Endothelial cell of umbilical vein (primary cell): ENCODE measurements around the gene KIAA0232. TPM values are rescaled to one million over a fixed set of nuclear protein-coding genes. Genes with fewer than 3 reads are reported as not detected.

Experiments
- BruUV-seq: library from RNA; stranded (reverse); fragments of 400-500 nt; replicated peaks from 2 replicates; lab custom pipeline; 2021; lab: Mats Ljungman, UMichigan
- CTCF ChIA-PET: fragments of 300-600, 350-600 bp; sonication (Branson Sonifier 250); formaldehyde crosslinking; loops from one replicate; lab custom pipeline; 2021; ENCODE audit warnings: antibody characterized with exemption, inconsistent platforms; lab: Charles Lee
- POLR2A ChIA-PET: fragments of 300-600, 350-600 bp; sonication (Branson Sonifier 250); formaldehyde crosslinking; loops from one replicate; lab custom pipeline; 2021; ENCODE audit warnings: antibody characterized with exemption, inconsistent platforms; lab: Charles Lee
- DNase-seq: peaks from one replicate; pipeline ENCODE4 v3.0.0-alpha.2; 2011; ENCODE audit warnings: low read depth, low spot score
- FAIRE-seq: peaks from 2 replicates; lab custom pipeline; 2011; peaks lifted over from hg19 to GRCh38; lab: Jason Lieb, UNC
- H2AFZ ChIP-seq: 2 replicates; pipeline ENCODE4 v1.6.0; 2012; ENCODE audit warnings: low read depth, low read length, control low read depth, inconsistent platforms
- H3K27ac ChIP-seq: 2 replicates; pipeline ENCODE4 v1.5.1; 2011; ENCODE audit warnings: low read depth, mild to moderate bottlenecking, control low read depth, low read length, moderate library complexity; ENCODE audit not compliant: insufficient read depth
- H3K27me3 ChIP-seq, 2 experiments: 2 replicates each; pipeline versions ENCODE4 v1.6.0 to v1.6.1; 2011; ENCODE audit warnings: low read length in 2 of 2, mixed read lengths in 1 of 2; ENCODE audit not compliant: control insufficient read depth in 2 of 2, insufficient read depth in 2 of 2
- H3K36me3 ChIP-seq, 2 experiments: 2 replicates in 1 of 2; 3 replicates in 1 of 2; pipeline ENCODE4 v1.5.1; 2011; ENCODE audit warnings: low read length in 2 of 2, mild to moderate bottlenecking in 1 of 2, moderate library complexity in 1 of 2; ENCODE audit not compliant: control insufficient read depth in 2 of 2, insufficient read depth in 2 of 2; ENCODE audit errors: extremely low read depth in 1 of 2
- H3K4me1 ChIP-seq: 3 replicates; pipeline ENCODE4 v1.5.1; 2011; ENCODE audit warnings: mild to moderate bottlenecking, low read length; ENCODE audit not compliant: control insufficient read depth, insufficient read depth; ENCODE audit errors: extremely low read depth
- H3K4me2 ChIP-seq: 2 replicates; pipeline ENCODE4 v1.6.1; 2011; ENCODE audit warnings: low read length, control low read depth, mixed read lengths; ENCODE audit not compliant: insufficient read depth
- H3K4me3 ChIP-seq, 3 experiments: fragments of 200-600 bp in 1 of 3; sonication (generic), shearing (Covaris generic) in 1 of 3; replicated peaks in 1 of 3; 2 replicates each; pipeline ENCODE4 v1.5.1; 2011 to 2016; ENCODE audit warnings: control low read depth in 3 of 3, low read length in 3 of 3, mild to moderate bottlenecking in 2 of 3, inconsistent platforms in 1 of 3, low read depth in 1 of 3, moderate library complexity in 1 of 3; ENCODE audit not compliant: insufficient read depth in 1 of 3
- H3K79me2 ChIP-seq: 2 replicates; pipeline ENCODE4 v1.6.0; 2012; ENCODE audit warnings: low read length, inconsistent platforms; ENCODE audit not compliant: control insufficient read depth, insufficient read depth
- H3K9ac ChIP-seq: replicated peaks from 2 replicates; pipeline ENCODE3; 2011; ENCODE audit warnings: low read length, control low read depth; ENCODE audit not compliant: insufficient read depth; ENCODE audit errors: extremely low read depth
- H3K9me1 ChIP-seq: replicated peaks from 3 replicates; pipeline ENCODE4 v1.6.0; 2011; ENCODE audit warnings: mild to moderate bottlenecking, low read length; ENCODE audit not compliant: control insufficient read depth, insufficient read depth; ENCODE audit errors: extremely low read depth
- H3K9me3 ChIP-seq: replicated peaks from 2 replicates; pipeline ENCODE4 v1.5.1; 2012; ENCODE audit warnings: low read length, inconsistent platforms; ENCODE audit not compliant: control insufficient read depth, insufficient read depth
- H4K20me1 ChIP-seq: replicated peaks from 2 replicates; pipeline ENCODE3; 2011; ENCODE audit warnings: mild to moderate bottlenecking, low read length; ENCODE audit not compliant: control insufficient read depth, insufficient read depth; ENCODE audit errors: extremely low read depth
- CTCF ChIP-seq, 2 donors: IDR thresholded peaks; 1 replicate in 1 of 2; 2 replicates in 1 of 2; pipeline ENCODE4 v1.5.1; 2011; ENCODE audit warnings: low read length in 2 of 2, mild to moderate bottlenecking in 2 of 2, moderate library complexity in 2 of 2, control low read depth in 1 of 2, inconsistent platforms in 1 of 2, low read depth in 1 of 2; ENCODE audit not compliant: insufficient read depth in 1 of 2; ENCODE audit errors: extremely low read depth in 1 of 2
- EZH2 ChIP-seq: IDR thresholded peaks from 2 replicates; pipeline ENCODE4 v1.6.1; 2012; ENCODE audit warnings: borderline replicate concordance, low read depth, mild to moderate bottlenecking, moderate library complexity, low read length, inconsistent platforms; ENCODE audit not compliant: severe bottlenecking
- FOS ChIP-seq: IDR thresholded peaks from 2 replicates; pipeline ENCODE4 v1.6.1; 2011; ENCODE audit warnings: mild to moderate bottlenecking, low read length, moderate library complexity, borderline replicate concordance; ENCODE audit not compliant: insufficient read depth
- GATA2 ChIP-seq: IDR thresholded peaks from 2 replicates; pipeline ENCODE4 v1.7.0; 2011; ENCODE audit warnings: low read depth, mild to moderate bottlenecking, moderate library complexity, mixed read lengths, low read length; ENCODE audit not compliant: insufficient read length, insufficient read depth
- JUN ChIP-seq: IDR thresholded peaks from 2 replicates; pipeline ENCODE4 v1.6.1; 2011; ENCODE audit warnings: borderline replicate concordance, low read depth; ENCODE audit not compliant: insufficient read length, insufficient read depth
- MAX ChIP-seq: IDR thresholded peaks from 2 replicates; pipeline ENCODE4 v1.6.1; 2011; ENCODE audit not compliant: insufficient read depth, insufficient read length
- MYC ChIP-seq: IDR thresholded peaks from one replicate; pipeline ENCODE4 v1.6.1; 2011; ENCODE audit warnings: mild to moderate bottlenecking, low read depth, low read length
- POLR2A ChIP-seq: IDR thresholded peaks from 2 replicates; pipeline ENCODE4 v1.6.1; 2012; ENCODE audit warnings: low read depth, mild to moderate bottlenecking, control low read depth, low read length
- POLR2AphosphoS5 ChIP-seq: IDR thresholded peaks from 2 replicates; pipeline ENCODE4 v1.6.1; 2012; ENCODE audit warnings: low read depth, mild to moderate bottlenecking, control low read depth, low read length, moderate library complexity; ENCODE audit not compliant: insufficient read depth
- dilution Hi-C: fragments of 300-500 bp; cut with MboI; formaldehyde crosslinking; loops from one replicate; pipeline ENCODE4 v1.15.0; 2019; ENCODE audit warnings: low sequenced_read_pairs; ENCODE audit not compliant: extremely low pct_ligation_motif_present
- intact Hi-C: fragments of 100-400 bp; cut with micrococcal nuclease; formaldehyde crosslinking; loops from one replicate; pipeline ENCODE4 v1.10.0; 2022
- polyA plus RNA-seq, 4 experiments: library from polyadenylated mRNA; depleted of rRNA in 3 of 4; stranded (reverse) in 3 of 4; unstranded in 1 of 4; fragments of >200 nt; gene quantifications; 2 replicates each; pipeline versions ENCODE4 v1.2.1 to v1.2.3, GENCODE V29; 2011 to 2012; ENCODE audit warnings: missing spikeins in 1 of 4
- total RNA-seq: library from RNA; stranded (reverse); gene quantifications from 2 replicates; pipeline ENCODE4 v1.2.3, GENCODE V29; 2021

Gene KIAA0232
- total and polyA plus RNA-seq, 2 donors (not counting 3 experiments of a cell fraction or from before 2014, with no cell fraction given), result 5.3 to 18.4 TPM

- FAIRE-seq (no peak), DNase-seq (no peak)
- dilution Hi-C loops (no loop called here), intact Hi-C loops (no loop called here)
- Histone ChIP-seq H4K20me1 (no peaks in the 10 kb centered on the region), H3K4me1 (peaks cover 6% of the 10 kb centered on the region), H2AFZ (no peak overlapping the region), H3K27ac (no peak overlapping the region), H3K4me3 (no peak overlapping the region), H3K9me3 (no peaks in the 10 kb centered on the region), H3K9ac (no peak overlapping the region), H3K79me2 (no peaks in the 10 kb centered on the region), H3K4me2 (no peak overlapping the region), H3K36me3 (no peaks in the 10 kb centered on the region), H3K27me3 (no peaks in the 10 kb centered on the region), H3K9me1 (no peaks in the 10 kb centered on the region)
- CTCF ChIA-PET, result interaction anchor here (1.5 kb wide), 1 partner anchor 122 kb away, joined by 4 read pairs; no protein-coding TSS in a partner anchor
- BruUV-seq, result no TSS peak
- no peak for TF ChIP-seq POLR2AphosphoS5
- no peak for TF ChIP-seq MYC
- no peak for TF ChIP-seq GATA2
- TF ChIP-seq JUN, result no peak
- TF ChIP-seq EZH2, result no peak
- TF ChIP-seq MAX, result no peak
- no peak for TF ChIP-seq FOS
- no peak for TF ChIP-seq POLR2A
- TF ChIP-seq CTCF (IDR thresholded peaks at IDR 0.05; ENCODE audit: extremely low read depth in 1 of 2, insufficient read depth in 1 of 2, low read depth in 1 of 2, low read length in 2 of 2), result no peak
- POLR2A ChIA-PET, result no interaction called here
Measured at GRCh38 chr4:6751611-6752485, 30.7 kb upstream of the KIAA0232 start.
